Measurements from ENCODE around the gene KCNQ5.

Gene KCNQ5

DNA sequence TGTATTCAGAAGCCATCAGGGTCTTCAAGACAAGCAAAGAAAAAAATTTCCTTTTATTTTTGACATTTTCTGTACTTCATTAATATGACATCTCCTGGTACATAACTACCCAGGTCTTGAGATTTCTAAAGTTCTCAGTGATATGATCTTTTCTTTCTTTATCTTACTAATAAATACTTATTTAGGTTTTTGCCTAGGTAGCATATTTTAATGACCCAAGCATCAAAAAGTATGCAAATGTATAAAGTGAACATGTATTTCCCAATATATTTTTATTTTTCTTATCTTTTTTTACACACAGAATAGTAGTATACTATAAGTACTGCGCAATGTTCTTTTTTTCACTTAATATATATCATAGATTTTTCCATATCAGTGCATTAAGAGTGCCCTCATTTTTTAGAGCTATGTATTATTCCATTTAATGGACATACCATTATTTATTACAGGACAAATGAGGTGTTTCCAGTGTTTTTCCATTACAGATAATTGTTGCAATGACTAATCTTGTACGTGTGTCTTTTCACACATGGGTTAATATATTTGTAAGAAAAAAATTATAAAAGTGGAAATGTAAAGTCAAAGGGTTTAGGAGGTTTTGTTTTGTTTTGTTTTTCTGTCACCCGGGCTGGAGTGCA is 107.0 kb downstream of the KCNQ5 start:
- no peak overlapping the region for H3K27ac Mint-ChIP-seq
- H3K9me3 Mint-ChIP-seq, result no peaks in the 10 kb centered on the region
- H3K4me1 Mint-ChIP-seq (ENCODE audit: low read depth), result no peaks in the 10 kb centered on the region
- no peak overlapping the region for H3K4me3 Mint-ChIP-seq
- peaks cover 18% of the 10 kb centered on the region for H3K36me3 Mint-ChIP-seq (ENCODE audit: low read depth)
- no peaks in the 10 kb centered on the region for H3K27me3 Mint-ChIP-seq

DNA sequence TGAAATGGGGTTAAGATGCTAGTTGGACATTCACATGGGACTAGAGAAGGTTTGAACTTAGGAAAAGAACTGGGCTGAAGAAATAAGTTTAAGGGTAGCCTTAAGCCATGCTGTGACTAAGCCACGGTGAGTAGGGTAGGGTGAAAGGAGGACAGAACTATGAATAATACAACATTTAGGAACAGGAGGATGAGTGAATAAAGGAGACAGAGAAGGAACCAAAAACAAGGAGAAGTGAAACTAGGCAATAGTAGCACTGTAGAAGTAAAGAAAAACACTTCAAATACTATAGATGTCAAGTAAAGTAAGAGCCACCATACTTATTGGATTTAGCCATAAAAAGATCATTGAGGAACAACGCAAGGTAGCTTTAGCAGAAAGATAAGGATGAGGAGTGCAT is 111.2 kb downstream of the KCNQ5 start:
- H3K27ac Mint-ChIP-seq, result no peak overlapping the region
- no peaks in the 10 kb centered on the region for H3K9me3 Mint-ChIP-seq
- H3K4me1 Mint-ChIP-seq (ENCODE audit: low read depth), result peaks cover 7% of the 10 kb centered on the region

DNA sequence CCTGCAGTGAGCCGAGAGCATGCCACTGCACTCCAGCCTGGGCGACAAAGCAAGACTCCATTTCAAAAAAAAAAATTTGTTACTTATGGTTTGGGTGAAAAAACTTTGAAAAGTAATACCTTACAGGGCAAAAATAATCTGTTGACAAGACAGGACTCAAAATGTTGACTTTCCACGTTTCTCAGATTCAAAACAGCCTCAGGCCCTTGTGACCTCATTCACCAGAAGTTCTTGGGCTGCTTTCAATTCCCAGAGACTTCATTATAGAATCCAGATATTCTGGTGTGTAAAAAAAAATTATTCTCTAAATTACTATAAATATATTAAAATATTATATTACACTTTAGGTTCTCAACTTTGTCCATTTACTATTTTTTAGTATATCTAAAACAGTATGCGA is 116.2 kb downstream of the KCNQ5 start:
- Mint-ChIP-seq H3K9me3 (no peaks in the 10 kb centered on the region), H3K4me1 (ENCODE audit: low read depth) (peaks cover 49% of the 10 kb centered on the region), H3K27ac (no peak overlapping the region), H3K36me3 (ENCODE audit: low read depth) (peaks cover 18% of the 10 kb centered on the region), H3K27me3 (no peaks in the 10 kb centered on the region), H3K4me3 (no peak overlapping the region)

More for the DNA sequence above, 111.2 kb downstream of the KCNQ5 start:
- Mint-ChIP-seq H3K4me3 (no peak overlapping the region), H3K27me3 (no peaks in the 10 kb centered on the region), H3K36me3 (ENCODE audit: low read depth) (peaks cover 21% of the 10 kb centered on the region)

DNA sequence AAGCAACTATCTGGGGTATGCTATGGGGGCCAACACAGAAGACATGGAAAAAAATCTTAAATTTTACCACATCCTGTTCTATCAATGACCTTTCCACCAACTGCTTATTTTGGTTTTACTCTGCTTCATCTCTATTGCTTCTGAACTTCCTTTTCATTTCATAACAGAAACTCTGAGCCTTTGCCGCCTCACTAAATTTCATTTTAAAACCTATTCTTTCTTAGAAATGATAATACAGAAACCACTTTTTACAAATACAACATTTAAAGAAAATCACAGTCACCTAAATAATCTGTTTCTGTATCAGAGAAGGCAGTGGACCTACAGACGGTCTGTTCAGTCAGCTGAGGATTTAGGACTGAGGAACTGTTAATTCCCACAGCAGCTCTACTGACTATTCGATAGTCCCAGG is 117.5 kb downstream of the KCNQ5 start:
- Mint-ChIP-seq H3K27me3 (no peaks in the 10 kb centered on the region), H3K4me3 (peak overlapping the region; percentile 45), H3K4me1 (ENCODE audit: low read depth) (peaks cover 54% of the 10 kb centered on the region), H3K27ac (peak overlapping the region; percentile 59), H3K36me3 (ENCODE audit: low read depth) (peaks cover 18% of the 10 kb centered on the region), H3K9me3 (no peaks in the 10 kb centered on the region)

DNA sequence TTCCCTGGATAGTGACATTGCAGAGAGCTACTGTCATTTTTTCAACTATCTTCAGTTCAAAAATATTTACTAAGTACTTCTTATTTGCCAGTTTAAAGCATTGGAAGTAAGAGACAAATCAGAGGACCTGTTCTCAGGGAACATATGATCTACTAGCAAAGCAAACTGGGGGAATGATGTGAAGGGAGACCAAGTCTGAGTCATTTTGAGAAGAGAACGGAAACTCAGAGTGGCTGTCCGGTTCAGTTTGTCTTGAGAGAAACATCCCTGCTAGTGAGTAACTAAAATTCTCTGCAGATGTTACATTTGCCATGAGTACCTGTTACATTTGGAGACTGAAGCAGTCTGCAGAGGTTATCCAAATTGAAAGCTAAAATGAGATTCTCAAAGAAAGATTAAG is 118.3 kb downstream of the KCNQ5 start:
- Mint-ChIP-seq H3K36me3 (ENCODE audit: low read depth) (peaks cover 18% of the 10 kb centered on the region), H3K4me3 (peak overlapping the region; percentile 67), H3K4me1 (ENCODE audit: low read depth) (peaks cover 54% of the 10 kb centered on the region), H3K27me3 (no peaks in the 10 kb centered on the region), H3K27ac (peak overlapping the region; percentile 88), H3K9me3 (no peaks in the 10 kb centered on the region)

DNA sequence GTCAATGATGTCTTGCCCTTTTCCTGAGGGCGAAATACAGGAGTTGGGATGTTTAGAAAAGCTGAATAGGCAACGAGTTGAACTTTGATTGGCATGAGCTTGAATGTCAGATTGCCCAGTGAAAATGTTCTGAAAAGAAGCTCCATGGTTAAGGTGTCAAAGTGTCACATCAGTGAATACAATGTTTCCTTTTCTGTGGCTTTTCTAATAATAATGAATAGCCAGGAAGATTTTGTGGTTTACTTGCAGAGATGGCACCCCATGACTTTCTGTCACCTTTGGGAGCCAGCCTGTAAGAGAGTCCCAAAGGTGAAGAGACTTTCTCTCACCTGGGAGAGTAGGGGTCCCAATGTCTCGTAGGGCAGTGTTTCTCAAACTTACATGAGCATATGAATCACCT is 119.2 kb downstream of the KCNQ5 start:
- no peaks in the 10 kb centered on the region for H3K9me3 Mint-ChIP-seq
- H3K36me3 Mint-ChIP-seq (ENCODE audit: low read depth), result peaks cover 15% of the 10 kb centered on the region
- peak overlapping the region; percentile 88 for H3K27ac Mint-ChIP-seq
- no peaks in the 10 kb centered on the region for H3K27me3 Mint-ChIP-seq
- H3K4me1 Mint-ChIP-seq (ENCODE audit: low read depth), result peaks cover 55% of the 10 kb centered on the region
- no peak overlapping the region for H3K4me3 Mint-ChIP-seq

DNA sequence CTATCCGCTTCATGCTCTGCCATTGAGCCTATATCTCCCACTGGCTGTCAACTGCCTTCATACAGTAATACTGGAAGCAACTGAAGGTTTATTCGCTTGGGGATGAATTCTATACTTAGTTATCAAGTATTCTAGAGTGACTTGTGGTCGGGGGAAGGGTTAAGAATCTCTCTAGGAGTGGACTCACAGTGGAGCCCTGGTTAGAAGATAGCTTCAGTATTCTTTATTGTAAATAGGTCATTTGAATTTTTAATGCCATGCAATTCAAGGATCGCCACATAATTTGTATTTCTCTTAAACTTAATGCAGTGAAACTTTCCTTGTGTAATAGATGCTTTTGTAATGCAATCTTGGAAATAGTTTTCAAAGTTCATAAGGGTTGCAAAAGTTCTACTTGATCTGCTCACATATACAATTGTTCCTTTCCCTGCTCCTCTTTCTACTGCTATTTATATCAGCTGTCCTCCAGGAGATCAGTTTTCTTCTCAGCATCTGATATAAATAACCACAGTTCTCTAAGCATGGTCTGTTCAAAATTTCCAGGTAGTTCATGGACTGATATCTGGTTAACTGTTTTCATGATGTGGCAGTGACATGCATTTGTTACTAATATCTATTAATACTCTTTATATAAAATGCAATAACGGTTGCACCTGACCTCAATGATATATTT is 120.3 kb downstream of the KCNQ5 start:
- peaks cover 14% of the 10 kb centered on the region for H3K36me3 Mint-ChIP-seq (ENCODE audit: low read depth)
- no peaks in the 10 kb centered on the region for H3K9me3 Mint-ChIP-seq
- H3K27ac Mint-ChIP-seq, result no peak overlapping the region
- H3K27me3 Mint-ChIP-seq, result no peaks in the 10 kb centered on the region
- no peak overlapping the region for H3K4me3 Mint-ChIP-seq
- peaks cover 60% of the 10 kb centered on the region for H3K4me1 Mint-ChIP-seq (ENCODE audit: low read depth)

DNA sequence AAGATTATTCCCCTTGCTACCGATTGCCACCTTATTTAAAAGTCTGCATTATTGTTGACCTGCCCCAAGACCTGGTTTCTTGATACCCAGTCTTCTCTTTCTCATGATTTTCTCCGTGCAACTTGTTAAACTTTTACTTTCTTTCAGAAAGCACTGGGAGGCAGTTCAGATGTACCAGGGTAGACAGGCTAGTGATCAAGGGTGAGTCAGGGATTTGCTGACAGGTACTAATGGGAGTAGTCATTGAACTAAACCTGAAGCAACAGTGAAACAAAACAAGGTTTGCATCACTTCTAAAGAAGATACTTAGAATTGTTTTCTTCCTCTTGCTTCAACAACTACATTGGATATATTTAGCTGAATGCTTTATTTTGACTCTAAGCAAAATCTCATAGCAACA is 124.4 kb downstream of the KCNQ5 start:
- H3K9me3 Mint-ChIP-seq, result peaks cover 5% of the 10 kb centered on the region
- no peak overlapping the region for H3K4me3 Mint-ChIP-seq
- peaks cover 8% of the 10 kb centered on the region for H3K36me3 Mint-ChIP-seq (ENCODE audit: low read depth)
- H3K27ac Mint-ChIP-seq, result no peak overlapping the region
- H3K4me1 Mint-ChIP-seq (ENCODE audit: low read depth), result peaks cover 23% of the 10 kb centered on the region
- H3K27me3 Mint-ChIP-seq, result no peaks in the 10 kb centered on the region

DNA sequence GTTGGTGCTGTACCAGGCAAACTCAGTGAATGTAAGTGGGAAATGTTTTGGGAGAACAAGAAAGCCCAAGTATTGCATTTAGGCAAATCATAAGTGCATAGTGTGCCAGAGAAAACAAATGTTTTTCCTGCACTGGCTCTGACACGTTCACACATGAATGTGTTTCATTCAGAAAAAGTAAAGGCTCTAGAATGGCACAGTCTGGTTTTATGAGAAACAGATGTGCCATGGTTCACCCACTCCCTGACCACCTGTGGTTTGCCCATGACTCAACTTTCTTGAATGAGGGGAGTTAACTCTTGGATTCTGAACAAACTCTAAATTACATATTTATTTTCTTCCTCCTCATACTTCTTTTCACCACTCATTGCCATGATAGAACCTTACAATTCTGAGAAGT is 126.9 kb downstream of the KCNQ5 start:
- Mint-ChIP-seq H3K9me3 (peaks cover 5% of the 10 kb centered on the region), H3K4me1 (ENCODE audit: low read depth) (peaks cover 10% of the 10 kb centered on the region), H3K4me3 (no peak overlapping the region), H3K36me3 (ENCODE audit: low read depth) (peaks cover 8% of the 10 kb centered on the region), H3K27ac (no peak overlapping the region), H3K27me3 (no peaks in the 10 kb centered on the region)

DNA sequence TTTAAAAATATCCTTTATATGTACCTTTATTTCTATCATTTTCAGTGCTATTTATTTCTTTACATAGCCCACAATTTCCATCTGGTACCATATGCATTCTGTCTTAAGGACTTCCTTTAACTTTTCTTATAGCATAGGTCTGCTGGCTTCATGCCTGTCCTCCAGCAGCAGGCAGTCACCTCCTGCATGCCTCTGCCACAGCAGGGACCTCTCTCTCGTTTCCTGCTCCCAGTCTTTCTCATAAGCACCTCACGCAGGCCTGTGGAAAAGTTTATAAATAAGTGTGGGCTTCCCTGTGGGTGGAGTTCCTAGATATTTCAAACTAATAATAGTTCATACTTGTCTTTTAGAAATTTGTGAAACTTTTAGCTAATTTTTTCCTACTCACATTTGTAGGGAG is 133.9 kb downstream of the KCNQ5 start:
- no peak overlapping the region for H3K4me3 Mint-ChIP-seq
- H3K27ac Mint-ChIP-seq, result no peak overlapping the region
- no peaks in the 10 kb centered on the region for H3K27me3 Mint-ChIP-seq
- peaks cover 9% of the 10 kb centered on the region for H3K9me3 Mint-ChIP-seq
- H3K4me1 Mint-ChIP-seq (ENCODE audit: low read depth), result peaks cover 14% of the 10 kb centered on the region
- peaks cover 18% of the 10 kb centered on the region for H3K36me3 Mint-ChIP-seq (ENCODE audit: low read depth)

DNA sequence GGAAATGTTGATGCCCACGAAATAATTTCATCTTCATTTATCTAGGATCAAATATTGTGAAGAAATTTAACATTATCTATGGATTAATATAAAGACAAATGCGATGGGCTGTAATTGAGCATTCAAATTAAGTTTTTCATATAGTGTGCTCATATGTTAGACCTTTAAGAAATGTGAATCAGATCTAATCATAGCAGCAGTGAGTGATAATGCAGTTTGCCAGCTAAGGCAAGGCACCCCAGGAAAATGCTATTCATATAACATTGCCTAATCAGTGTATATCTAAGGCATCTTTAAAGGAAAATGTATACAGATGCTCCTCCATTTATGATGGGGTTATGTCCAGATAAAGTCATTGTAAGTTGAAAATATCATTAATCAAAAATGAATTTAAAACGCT is 135.2 kb downstream of the KCNQ5 start:
- Mint-ChIP-seq H3K4me3 (no peak overlapping the region), H3K27ac (no peak overlapping the region), H3K4me1 (ENCODE audit: low read depth) (peaks cover 17% of the 10 kb centered on the region), H3K36me3 (ENCODE audit: low read depth) (peaks cover 17% of the 10 kb centered on the region), H3K27me3 (no peaks in the 10 kb centered on the region), H3K9me3 (peaks cover 4% of the 10 kb centered on the region)

DNA sequence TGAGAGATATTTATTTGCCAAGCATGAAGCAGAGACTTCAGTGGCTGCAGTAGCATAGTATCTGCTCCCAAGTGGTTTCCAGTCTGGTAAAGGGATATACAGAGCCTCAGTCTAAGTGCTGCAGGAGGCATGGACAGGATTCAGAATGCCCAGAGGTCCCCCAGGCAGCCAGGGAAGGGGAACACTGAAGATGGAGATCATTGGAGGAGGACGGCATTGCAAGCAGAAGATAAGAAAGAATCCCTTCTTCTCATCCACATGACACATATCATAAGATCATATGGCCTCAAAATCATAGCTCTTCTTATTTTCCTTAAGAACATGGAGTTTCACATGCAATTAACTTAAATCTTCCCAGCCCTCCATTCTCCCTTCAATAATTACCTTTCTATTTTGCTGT is 136.1 kb downstream of the KCNQ5 start:
- H3K4me3 Mint-ChIP-seq, result no peak overlapping the region
- no peaks in the 10 kb centered on the region for H3K27me3 Mint-ChIP-seq
- peaks cover 4% of the 10 kb centered on the region for H3K9me3 Mint-ChIP-seq
- H3K4me1 Mint-ChIP-seq (ENCODE audit: low read depth), result peaks cover 18% of the 10 kb centered on the region
- H3K36me3 Mint-ChIP-seq (ENCODE audit: low read depth), result peaks cover 20% of the 10 kb centered on the region
- no peak overlapping the region for H3K27ac Mint-ChIP-seq

DNA sequence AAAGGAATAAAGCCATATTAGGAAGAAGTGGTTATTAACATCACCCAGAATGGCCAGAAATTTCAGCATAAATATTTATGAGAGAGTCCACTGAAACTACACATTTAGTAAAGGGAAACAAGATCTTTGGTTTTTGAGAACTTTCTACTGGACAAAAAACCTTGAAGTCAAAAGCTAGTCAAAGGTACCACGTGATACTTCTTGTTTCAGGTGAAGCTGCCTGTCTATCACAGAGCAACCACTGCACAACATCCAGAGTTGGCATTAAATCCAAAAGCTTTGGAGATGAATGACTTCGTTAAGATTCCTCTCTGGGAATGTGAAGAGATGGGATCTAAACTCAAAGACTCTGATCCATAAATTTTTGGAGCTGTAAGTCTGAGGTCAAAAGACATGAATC is 137.0 kb downstream of the KCNQ5 start:
- no peaks in the 10 kb centered on the region for H3K27me3 Mint-ChIP-seq
- H3K4me1 Mint-ChIP-seq (ENCODE audit: low read depth), result peaks cover 18% of the 10 kb centered on the region
- no peak overlapping the region for H3K4me3 Mint-ChIP-seq
- peaks cover 4% of the 10 kb centered on the region for H3K9me3 Mint-ChIP-seq
- peaks cover 20% of the 10 kb centered on the region for H3K36me3 Mint-ChIP-seq (ENCODE audit: low read depth)
- no peak overlapping the region for H3K27ac Mint-ChIP-seq

DNA sequence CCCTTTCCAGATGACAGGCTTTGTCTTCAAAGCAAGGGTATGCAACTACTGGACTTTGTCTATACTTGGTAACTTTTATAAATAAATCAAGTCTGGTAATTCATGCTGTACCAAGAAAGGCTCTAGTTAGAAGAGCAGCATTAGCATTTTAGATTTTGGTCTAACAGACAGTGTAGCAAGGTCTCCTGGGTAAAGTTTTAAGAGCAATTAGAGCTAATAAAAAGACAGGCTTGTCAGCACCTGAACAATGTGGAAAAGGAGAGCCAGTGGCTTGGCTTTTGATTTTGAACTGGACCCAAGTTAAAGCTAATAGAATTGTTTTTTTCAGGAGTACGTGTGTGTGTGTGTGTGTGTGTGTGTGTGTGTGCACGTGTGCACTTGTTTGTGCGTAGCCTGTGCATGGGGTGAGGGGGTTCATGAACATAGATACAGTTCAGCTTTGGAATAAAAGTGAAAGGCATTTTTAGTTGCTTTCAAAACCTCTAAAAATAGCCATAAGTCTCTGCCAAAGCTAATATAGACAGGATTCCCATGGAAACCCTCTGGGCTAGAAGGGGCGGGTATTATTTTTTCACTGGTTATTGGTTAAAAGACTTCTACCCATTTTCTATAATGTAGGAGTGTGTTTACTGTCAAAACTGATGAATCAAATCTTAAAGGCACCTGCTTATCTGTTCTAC is 138.4 kb downstream of the KCNQ5 start:
- no peak overlapping the region for H3K27ac Mint-ChIP-seq
- peaks cover 16% of the 10 kb centered on the region for H3K4me1 Mint-ChIP-seq (ENCODE audit: low read depth)
- no peaks in the 10 kb centered on the region for H3K27me3 Mint-ChIP-seq
- H3K4me3 Mint-ChIP-seq, result no peak overlapping the region
- peaks cover 18% of the 10 kb centered on the region for H3K36me3 Mint-ChIP-seq (ENCODE audit: low read depth)
- H3K9me3 Mint-ChIP-seq, result no peaks in the 10 kb centered on the region

DNA sequence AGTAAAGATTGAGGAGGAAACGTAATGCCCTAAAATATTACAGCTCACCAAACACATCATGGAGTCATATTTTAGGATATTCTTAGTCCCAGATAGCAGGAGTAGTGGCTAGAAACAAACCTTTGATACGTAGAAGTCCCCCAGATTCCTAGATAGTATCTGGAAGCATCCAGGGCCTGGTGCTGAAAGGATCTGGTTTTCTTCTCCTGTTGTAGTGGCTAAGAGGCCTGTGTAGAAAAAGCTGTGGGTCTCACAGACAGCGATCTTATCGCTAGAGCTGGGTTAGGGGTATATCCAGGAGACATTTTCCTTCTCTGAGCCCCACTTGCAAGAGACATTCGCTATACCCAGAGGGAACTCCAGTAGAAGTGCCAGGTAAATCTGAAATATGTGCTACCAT is 139.9 kb downstream of the KCNQ5 start:
- H3K9me3 Mint-ChIP-seq, result no peaks in the 10 kb centered on the region
- no peak overlapping the region for H3K4me3 Mint-ChIP-seq
- H3K27me3 Mint-ChIP-seq, result no peaks in the 10 kb centered on the region
- H3K27ac Mint-ChIP-seq, result no peak overlapping the region
- H3K4me1 Mint-ChIP-seq (ENCODE audit: low read depth), result peaks cover 4% of the 10 kb centered on the region
- H3K36me3 Mint-ChIP-seq (ENCODE audit: low read depth), result peaks cover 15% of the 10 kb centered on the region
